Astrocyte of the cerebellum (primary cell): Measurements from ENCODE around the gene UNC93A.
"Not testable (repeated sequence)": the region's sequence is repeated elsewhere in the genome, so short reads cannot be mapped to it uniquely, and the experiment has no call there.

Experiments used
- DNase-seq: peaks from one replicate; pipeline ENCODE4 v3.0.0-alpha.2; 2011; ENCODE audit warnings: low read depth
- H3K4me3 ChIP-seq: 2 replicates; pipeline ENCODE4 v1.5.1; 2011; ENCODE audit warnings: mild to moderate bottlenecking, low read depth, low read length, moderate library complexity
- CTCF ChIP-seq: IDR thresholded peaks from 2 replicates; pipeline ENCODE4 v1.5.1; 2012; ENCODE audit warnings: low read length, low read depth, moderate library complexity, mild to moderate bottlenecking; ENCODE audit errors: missing control alignments
- in situ Hi-C: cut with HindIII; loops from 2 replicates; pipeline ENCODE4 v1.10.0; 2017; ENCODE audit warnings: low sequenced_read_pairs

UNC93A gene

GRCh38 chr6:167247814-167248595 lies 43.1 kb upstream of the UNC93A start:
- DNase-seq: no peak
- no peak for TF ChIP-seq CTCF
- H3K4me3 ChIP-seq: no peak overlapping the region
- in situ Hi-C loops: no loop called here

GRCh38 chr6:167248878-167249455 lies 42.1 kb upstream of the UNC93A start:
- DNase-seq, in situ Hi-C loops, H3K4me3 ChIP-seq: not testable (repeated sequence)

GRCh38 chr6:167252271-167252670 lies 38.8 kb upstream of the UNC93A start:
- H3K4me3 ChIP-seq: no peak overlapping the region
- in situ Hi-C loops: no loop called here
- DNase-seq: no peak
- TF ChIP-seq CTCF: no peak

GRCh38 chr6:167255918-167256553 lies 35.1 kb upstream of the UNC93A start:
- no peak for TF ChIP-seq CTCF
- no peak for DNase-seq
- in situ Hi-C loops: no loop called here
- H3K4me3 ChIP-seq: no peak overlapping the region

- H3K4me3 ChIP-seq: no peak overlapping the region
- no peak for TF ChIP-seq CTCF
- no peak for DNase-seq
- in situ Hi-C loops: no loop called here
Observed at GRCh38 chr6:167258646-167259045, 32.5 kb upstream of the UNC93A start.

GRCh38 chr6:167266057-167266829 lies 24.9 kb upstream of the UNC93A start:
- in situ Hi-C loops, H3K4me3 ChIP-seq, DNase-seq: not testable (repeated sequence)

GRCh38 chr6:167266830-167267555 lies 24.1 kb upstream of the UNC93A start:
- no peak overlapping the region for H3K4me3 ChIP-seq
- in situ Hi-C loops: no loop called here
- no peak for DNase-seq
- TF ChIP-seq CTCF: no peak

- in situ Hi-C loops: not testable (repeated sequence)
Observed at GRCh38 chr6:167267556-167267898, 23.6 kb upstream of the UNC93A start.

More at GRCh38 chr6:167267556-167267898, 23.6 kb upstream of the UNC93A start:
- not testable (repeated sequence) for H3K4me3 ChIP-seq, DNase-seq
